Measurements from ENCODE around the gene P2RY14. TPM values are rescaled to one million over a fixed set of nuclear protein-coding genes. Genes with fewer than 3 reads are reported as not detected.

Gene P2RY14
- total and polyA plus RNA-seq, 2 of the 13 experiments (the other 11 are each of a cell fraction or from before 2014, with no cell fraction given): not detected

GRCh38 chr3:151322511-151322910 is 44.2 kb upstream of the P2RY14 start:
- Histone ChIP-seq H3K36me3 (replicated peaks in 1 of 2; ENCODE audit: control insufficient read depth in 1 of 2, insufficient read depth in 2 of 2, low read length in 2 of 2) (no peaks in the 10 kb centered on the region), H3K9ac (ENCODE audit: insufficient read depth, low read depth, low read length) (no peak overlapping the region), H3K4me2 (ENCODE audit: low read depth, low read length) (no peak overlapping the region), H2AFZ (ENCODE audit: low read length) (no peak overlapping the region), H3K27me3 (ENCODE audit: control insufficient read depth in 1 of 2, insufficient read depth in 2 of 2, low read length in 2 of 2) (no peaks in the 10 kb centered on the region), H3K4me1 (ENCODE audit: insufficient read depth, low read length) (no peaks in the 10 kb centered on the region), H3K27ac (ENCODE audit: extremely low read length, insufficient read depth, low read length) (no peak overlapping the region), H3K79me2 (ENCODE audit: insufficient read depth, low read length) (no peaks in the 10 kb centered on the region), H3K9me3 (ENCODE audit: low read length) (no peaks in the 10 kb centered on the region), H4K20me1 (ENCODE audit: insufficient read depth, low read length) (no peaks in the 10 kb centered on the region), H3K4me3 (replicated peaks in 1 of 3; ENCODE audit: insufficient read depth in 1 of 3, low read depth in 2 of 3, low read length in 3 of 3) (no peak overlapping the region)
- DNase-seq (ENCODE audit: low spot score): no peak
- WGBS (ENCODE audit: low lambda C conversion rate): 100% methylated on average over 1 of the region's 1 CpG
- FAIRE-seq: no peak
- TF ChIP-seq SP2 (CRISPR knock-in tag; IDR thresholded peaks at IDR 0.05) (no peak), ZNF709 (CRISPR knock-in tag; IDR thresholded peaks at IDR 0.05) (no peak), ZNF138 (CRISPR knock-in tag; IDR thresholded peaks at IDR 0.05; ENCODE audit: low read depth) (no peak), ZNF674 (CRISPR knock-in tag; IDR thresholded peaks at IDR 0.05; ENCODE audit: low read depth) (no peak), ZNF34 (CRISPR knock-in tag; IDR thresholded peaks at IDR 0.05; ENCODE audit: borderline replicate concordance) (no peak), ZNF616 (CRISPR knock-in tag; IDR thresholded peaks at IDR 0.05; ENCODE audit: low read depth) (no peak), SP140L (CRISPR knock-in tag; IDR thresholded peaks at IDR 0.05; ENCODE audit: borderline replicate concordance) (no peak), U2AF2 (IDR thresholded peaks at IDR 0.05; ENCODE audit: low read depth, low read length) (no peak), ZNF180 (CRISPR knock-in tag; IDR thresholded peaks at IDR 0.05; ENCODE audit: borderline replicate concordance, low read depth) (no peak), MTERF4 (CRISPR knock-in tag; IDR thresholded peaks at IDR 0.05) (no peak), HHEX (CRISPR knock-in tag; IDR thresholded peaks at IDR 0.05) (no peak), ATF5 (CRISPR knock-in tag; IDR thresholded peaks at IDR 0.05; ENCODE audit: low read depth) (no peak), NRL (CRISPR knock-in tag; IDR thresholded peaks at IDR 0.05; ENCODE audit: borderline replicate concordance) (no peak), HNF1B (CRISPR knock-in tag; IDR thresholded peaks at IDR 0.05) (no peak), ZNF580 (CRISPR knock-in tag; IDR thresholded peaks at IDR 0.05; ENCODE audit: borderline replicate concordance, low read depth) (no peak)
- intact Hi-C loops (cut with micrococcal nuclease; ENCODE audit: unreplicated experiment) (no loop called here), in situ Hi-C loops (cut with HindIII; ENCODE audit: extremely low pct_ligation_motif_present, low pct_unique_long_range_greater_than_20kb) (no loop called here)
- ChIA-PET POLR2A (no interaction called here), CTCF (ENCODE audit: low intra/inter-chr PET ratio, low total read pairs) (no interaction called here)
- ATAC-seq: no peak
- no TSS peak for BruUV-seq (replicated peaks)

All from HepG2 (cell line).